ENCODE results near the gene MVB12A.

The MVB12A gene

GRCh38 chr19:17429641-17430113, 9.8 kb downstream of the MVB12A start:
- TF ChIP-seq CTCF (conservative IDR thresholded peaks at IDR 0.05; ENCODE audit: low read depth, low read length) = no peak
- DNase-seq (ENCODE audit: low read depth) = no peak
- H3K4me3 ChIP-seq (ENCODE audit: low read length) = no peak overlapping the region

GRCh38 chr19:17431417-17431816, 11.6 kb downstream of the MVB12A start:
- TF ChIP-seq CTCF (conservative IDR thresholded peaks at IDR 0.05; ENCODE audit: low read depth, low read length) = no peak
- no peak overlapping the region for H3K4me3 ChIP-seq (ENCODE audit: low read length)
- no peak for DNase-seq (ENCODE audit: low read depth)

- DNase-seq (ENCODE audit: low read depth) = no peak
- no peak for TF ChIP-seq CTCF (conservative IDR thresholded peaks at IDR 0.05; ENCODE audit: low read depth, low read length)
- no peak overlapping the region for H3K4me3 ChIP-seq (ENCODE audit: low read length)
These were observed 15.4 kb downstream of the MVB12A start for GRCh38 chr19:17435218-17435617.

GRCh38 chr19:17436094-17436873, 16.4 kb downstream of the MVB12A start:
- TF ChIP-seq CTCF (conservative IDR thresholded peaks at IDR 0.05; ENCODE audit: low read depth, low read length) = no peak
- no peak for DNase-seq (ENCODE audit: low read depth)
- H3K4me3 ChIP-seq (ENCODE audit: low read length) = no peak overlapping the region

GRCh38 chr19:17436874-17437267, 17.0 kb downstream of the MVB12A start:
- no peak for DNase-seq (ENCODE audit: low read depth)
- no peak for TF ChIP-seq CTCF (conservative IDR thresholded peaks at IDR 0.05; ENCODE audit: low read depth, low read length)
- no peak overlapping the region for H3K4me3 ChIP-seq (ENCODE audit: low read length)

GRCh38 chr19:17441241-17442021, 21.6 kb downstream of the MVB12A start:
- TF ChIP-seq CTCF (conservative IDR thresholded peaks at IDR 0.05; ENCODE audit: low read depth, low read length) = peak; percentile 50
- DNase-seq (ENCODE audit: low read depth) = no peak
- H3K4me3 ChIP-seq (ENCODE audit: low read length) = no peak overlapping the region

All from retinal pigment epithelial cell (primary cell).